GM12865 (cell line): ENCODE results near the gene FGF11.

Experiments used
- DNase-seq: peaks from one replicate; pipeline ENCODE4 v3.0.0; 2010; ENCODE audit warnings: low read depth
- H3K4me3 ChIP-seq: 2 replicates; pipeline ENCODE4 v1.5.1; 2011; ENCODE audit warnings: mild to moderate bottlenecking, low read depth, low read length, control low read depth
- CTCF ChIP-seq: IDR thresholded peaks from 2 replicates; pipeline ENCODE4 v1.5.1; 2011; ENCODE audit warnings: low read length, control low read depth, low read depth, inconsistent platforms; ENCODE audit not compliant: insufficient read depth; ENCODE audit errors: missing control alignments

Gene FGF11

DNA sequence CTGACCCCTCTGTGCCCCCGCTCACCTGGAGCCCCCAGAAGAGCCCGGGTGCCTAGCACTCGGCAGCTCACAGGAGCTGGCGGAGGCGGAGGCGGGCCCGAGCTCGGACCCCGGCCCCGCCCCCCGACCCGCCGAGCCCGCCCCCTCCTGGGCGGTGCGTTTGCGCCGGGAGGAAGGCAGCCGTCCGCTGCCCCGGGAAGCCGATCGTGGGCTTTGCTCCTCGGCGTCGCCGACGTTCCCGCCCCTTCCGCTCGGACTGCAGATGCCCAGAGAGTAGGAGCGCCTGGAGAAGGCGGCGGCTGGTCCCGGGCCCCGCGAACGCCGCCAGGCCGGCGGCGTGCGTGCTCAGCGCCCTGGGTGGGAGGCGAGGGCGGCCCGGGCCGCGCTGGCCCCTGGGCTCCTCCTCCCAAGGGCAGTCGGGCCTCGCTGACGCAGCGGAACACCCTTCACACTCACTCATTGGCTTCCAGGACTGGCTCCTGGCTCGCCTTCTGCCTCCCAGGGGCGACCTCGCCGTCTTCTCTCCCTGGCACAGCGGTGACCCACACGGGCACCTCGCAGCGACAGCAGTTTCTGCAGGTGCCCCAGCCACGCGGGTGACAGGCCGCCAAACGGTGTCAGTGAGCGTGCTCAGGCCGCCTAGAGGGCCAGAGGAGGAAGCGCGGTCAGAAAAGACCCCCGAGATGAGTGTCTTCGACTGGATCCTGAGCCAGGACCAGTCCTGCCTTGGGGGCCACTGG, 44.7 kb upstream of the FGF11 start, which contains the start of gene PLSCR3:
TSS of gene PLSCR3 (minus strand) at position 74 of the 740 bp plus-strand sequence. CDS start 415 bp downstream, outside the sequence.
- TF ChIP-seq CTCF, result peak; percentile 41
- H3K4me3 ChIP-seq, result peak within 1 kb of the TSS; percentile 97

DNA sequence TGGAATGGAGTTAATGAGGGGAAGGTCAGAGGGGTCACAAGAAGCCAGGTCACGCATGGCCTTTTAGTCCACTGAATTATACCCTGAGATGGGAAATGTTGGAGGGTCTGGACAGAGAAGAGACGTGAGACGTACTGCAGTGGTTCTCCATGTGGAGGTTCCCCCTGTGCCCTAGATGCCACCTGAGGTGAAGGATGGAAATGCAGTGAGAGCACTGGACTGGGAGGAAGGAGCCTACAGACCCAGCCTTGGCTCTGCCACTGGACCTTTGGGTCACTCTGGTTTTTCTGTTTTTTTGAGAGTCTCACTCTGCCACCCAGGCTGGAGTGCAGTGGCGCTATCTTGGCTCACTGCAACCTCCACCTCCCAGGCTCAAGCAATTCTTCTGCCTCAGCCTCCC, 43.2 kb upstream of the FGF11 start:
- no peak for DNase-seq
- no peak overlapping the region for H3K4me3 ChIP-seq
- no peak for TF ChIP-seq CTCF

More for the DNA sequence above, 44.7 kb upstream of the FGF11 start, which contains the start of gene PLSCR3:
- DNase-seq, result peak; percentile 91

DNA sequence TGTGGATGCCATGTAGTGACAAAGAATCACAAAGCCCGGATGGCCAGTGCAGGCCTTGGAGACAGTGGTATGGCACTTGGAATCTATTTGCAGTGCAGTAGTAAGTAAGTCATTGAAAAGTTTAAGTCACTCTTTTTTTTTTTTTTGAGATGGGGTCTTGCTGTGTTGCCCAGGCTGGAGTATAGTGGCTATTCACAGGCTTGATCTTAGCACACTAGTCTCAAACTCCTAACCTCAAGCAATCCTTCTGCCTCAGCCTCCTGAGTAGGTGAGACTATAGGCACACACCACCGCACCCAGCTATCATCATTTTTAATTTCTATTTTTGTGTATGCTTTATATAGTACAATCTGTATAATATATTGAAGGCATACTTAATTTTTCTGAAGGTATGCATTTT, 40.7 kb upstream of the FGF11 start:
- no peak for TF ChIP-seq CTCF
- DNase-seq, result no peak
- H3K4me3 ChIP-seq, result no peak overlapping the region

DNA sequence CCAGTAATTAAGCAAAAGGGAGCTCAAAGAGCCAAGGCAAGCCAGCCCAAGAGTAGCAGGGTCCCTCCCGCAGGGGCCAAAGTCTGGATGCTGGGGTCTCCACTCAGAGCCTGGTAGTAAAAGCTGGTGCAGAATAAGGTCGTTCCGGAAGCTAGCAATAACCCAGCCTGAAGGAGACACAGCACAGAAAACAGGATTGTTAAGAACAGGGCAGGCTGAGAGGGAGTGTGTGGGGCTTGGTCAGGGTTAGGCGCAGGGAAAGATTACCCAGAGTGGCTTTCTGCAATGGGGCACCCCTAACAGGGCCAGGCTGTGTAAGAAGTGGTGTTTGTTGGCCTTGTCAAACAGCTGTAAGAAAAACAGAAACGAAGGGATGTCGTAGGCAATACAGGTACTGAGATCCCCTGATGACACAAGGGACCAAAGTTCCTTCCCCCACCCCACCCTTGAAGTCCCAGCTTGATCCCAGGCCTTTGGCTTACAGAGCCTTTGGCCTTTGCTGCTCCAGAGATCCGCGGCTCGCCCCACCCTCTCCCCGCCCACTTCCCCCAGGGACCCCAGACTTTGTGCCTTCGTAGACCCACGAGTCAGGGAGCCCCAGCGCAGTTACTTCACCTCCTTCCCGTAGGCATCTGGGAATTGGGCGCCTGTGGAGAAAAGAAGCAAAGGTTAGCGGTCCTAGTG, 36.1 kb upstream of the FGF11 start:
- DNase-seq, result peak; percentile 9
- peak overlapping the region; percentile 51 for H3K4me3 ChIP-seq
- no peak for TF ChIP-seq CTCF

GRCh38 chr17:7403727-7403976, 35.7 kb upstream of the FGF11 start:
- peak overlapping the region; percentile 51 for H3K4me3 ChIP-seq
- TF ChIP-seq CTCF, result no peak
- no peak for DNase-seq

DNA sequence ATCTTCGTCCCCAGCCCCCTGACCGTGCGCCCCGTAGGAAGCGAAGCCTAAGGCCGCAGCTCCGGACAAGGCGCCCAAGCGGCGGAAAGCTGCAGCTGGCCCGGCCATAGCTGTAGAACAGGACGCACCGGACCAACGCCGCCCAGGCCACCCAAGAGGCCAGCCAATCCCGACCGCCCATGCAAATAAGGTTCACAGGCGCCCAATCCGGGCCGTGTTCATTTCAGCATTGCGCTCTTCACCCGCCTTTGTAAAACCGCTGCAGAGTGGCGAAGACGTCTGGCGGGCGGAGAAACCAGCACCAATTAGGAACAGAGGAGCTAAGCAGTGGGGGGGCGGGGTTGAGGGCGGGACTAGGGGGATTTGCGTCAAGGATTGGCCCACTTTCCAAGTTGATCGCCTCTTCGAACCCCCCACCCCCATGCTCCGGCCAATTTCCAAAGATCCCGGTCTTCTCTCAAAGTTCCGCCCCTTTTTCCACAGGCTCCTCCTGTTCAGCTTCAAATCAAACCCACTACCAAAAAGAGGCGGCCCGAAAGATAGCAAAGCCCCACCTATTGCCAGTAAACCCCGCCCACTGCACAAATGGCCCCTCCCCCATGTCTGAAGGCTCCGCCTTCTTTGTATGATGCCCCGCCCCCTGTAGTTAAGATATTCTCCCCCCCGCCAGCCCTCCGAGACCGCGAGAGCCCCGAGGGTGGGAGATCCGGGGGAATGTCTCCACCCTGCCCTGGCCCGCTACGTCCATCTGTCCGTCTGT, 35.2 kb upstream of the FGF11 start, which contains the start of gene TMEM256:
TSS of gene TMEM256 (minus strand) at position 121 of the 760 bp plus-strand sequence. CDS start at position 108, 13 bp downstream.
- DNase-seq, result peak; percentile 99
- peak within 1 kb of the TSS; percentile 69 for H3K4me3 ChIP-seq
- TF ChIP-seq CTCF, result no peak
